ENCODE results near the gene MT1F. TPM values are rescaled to one million over a fixed set of nuclear protein-coding genes. Genes with fewer than 3 reads are reported as not detected.

The MT1F gene
- total and polyA plus RNA-seq, 2 experiments from 2014 or later: not detected

DNA sequence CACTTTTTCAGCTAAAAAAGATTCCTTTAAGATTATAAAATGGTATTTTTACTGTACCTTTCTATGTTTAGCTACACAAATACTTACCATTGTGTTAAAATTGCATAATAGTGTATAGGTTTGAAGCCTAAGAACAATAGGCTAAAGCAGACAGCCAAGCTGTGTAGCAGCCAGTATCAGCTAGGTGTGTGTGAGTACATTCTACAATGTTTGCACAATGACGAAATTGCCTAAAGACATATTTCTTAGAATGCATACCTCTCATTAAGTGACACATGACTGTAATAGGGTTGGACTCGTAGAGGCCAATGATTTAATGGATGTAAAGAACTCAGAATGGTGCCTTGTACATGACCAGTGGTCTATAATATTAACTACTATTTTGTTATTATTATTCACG lies 7.9 kb upstream of the MT1F start:
- no peak for DNase-seq (ENCODE audit: low read depth in 1 of 2, low spot score in 1 of 2)
- H3K36me3 ChIP-seq: no peaks in the 10 kb centered on the region
- H3K27me3 ChIP-seq: peaks cover 95% of the 10 kb centered on the region
- H3K9me3 ChIP-seq (ENCODE audit: low read depth): no peaks in the 10 kb centered on the region
- no peak overlapping the region for H3K27ac ChIP-seq
- no peak overlapping the region for H3K4me3 ChIP-seq
- no peaks in the 10 kb centered on the region for H3K4me1 ChIP-seq (ENCODE audit: low read depth)
- TF ChIP-seq CTCF (IDR thresholded peaks at IDR 0.05; ENCODE audit: low read depth, low read length): no peak

GRCh38 chr16:56651586-56651985 lies 6.2 kb upstream of the MT1F start, which contains the start of gene MT1B:
Gene MT1B, plus strand, starts transcription at chr16:56651886. Its CDS starts 68 bp downstream, at chr16:56651954.
- Histone ChIP-seq H3K4me1 (ENCODE audit: low read depth) (no peaks in the 10 kb centered on the region), H3K36me3 (no peaks in the 10 kb centered on the region), H3K27me3 (peaks cover 95% of the 10 kb centered on the region), H3K9me3 (ENCODE audit: low read depth) (no peaks in the 10 kb centered on the region), H3K4me3 (no peak within 1 kb of the TSS), H3K27ac (no peak within 1 kb of the TSS)
- DNase-seq (ENCODE audit: low read depth in 1 of 2, low spot score in 1 of 2): no peak
- no peak for TF ChIP-seq CTCF (IDR thresholded peaks at IDR 0.05; ENCODE audit: low read depth, low read length)

DNA sequence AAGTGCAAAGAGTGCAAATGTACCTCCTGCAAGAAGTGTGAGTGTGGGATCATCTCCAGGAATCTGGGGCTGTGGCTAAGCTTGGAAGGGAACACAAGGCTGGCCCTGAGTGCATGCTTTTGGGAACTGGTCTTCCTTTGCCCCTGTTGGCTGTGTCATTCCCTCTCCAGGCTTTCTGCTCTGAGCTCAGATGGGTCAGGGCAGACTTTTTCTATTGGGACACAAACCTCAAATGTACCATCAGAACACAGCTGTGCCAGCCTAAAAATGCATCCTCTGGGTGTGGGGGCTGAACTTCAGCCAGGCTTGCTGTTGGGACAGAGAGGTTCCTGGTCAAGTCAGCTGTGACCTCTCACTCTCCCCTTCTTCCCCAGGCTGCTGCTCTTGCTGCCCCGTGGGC lies 5.2 kb upstream of the MT1F start:
- Histone ChIP-seq H3K27me3 (peaks cover 94% of the 10 kb centered on the region), H3K4me3 (no peak overlapping the region), H3K36me3 (no peaks in the 10 kb centered on the region), H3K27ac (no peak overlapping the region), H3K4me1 (ENCODE audit: low read depth) (no peaks in the 10 kb centered on the region), H3K9me3 (ENCODE audit: low read depth) (no peaks in the 10 kb centered on the region)
- TF ChIP-seq CTCF (IDR thresholded peaks at IDR 0.05; ENCODE audit: low read depth, low read length): no peak
- DNase-seq (ENCODE audit: low read depth in 1 of 2, low spot score in 1 of 2): no peak

GRCh38 chr16:56653218-56653617 lies 4.5 kb upstream of the MT1F start:
- Histone ChIP-seq H3K27ac (no peak overlapping the region), H3K9me3 (ENCODE audit: low read depth) (no peaks in the 10 kb centered on the region), H3K36me3 (no peaks in the 10 kb centered on the region), H3K27me3 (peaks cover 94% of the 10 kb centered on the region), H3K4me1 (ENCODE audit: low read depth) (no peaks in the 10 kb centered on the region), H3K4me3 (no peak overlapping the region)
- DNase-seq (ENCODE audit: low read depth in 1 of 2, low spot score in 1 of 2): no peak
- TF ChIP-seq CTCF (IDR thresholded peaks at IDR 0.05; ENCODE audit: low read depth, low read length): no peak

- no peak overlapping the region for H3K27ac ChIP-seq
- no peaks in the 10 kb centered on the region for H3K9me3 ChIP-seq (ENCODE audit: low read depth)
- TF ChIP-seq CTCF (IDR thresholded peaks at IDR 0.05; ENCODE audit: low read depth, low read length): no peak
- no peak overlapping the region for H3K4me3 ChIP-seq
- no peaks in the 10 kb centered on the region for H3K36me3 ChIP-seq
- DNase-seq (ENCODE audit: low read depth in 1 of 2, low spot score in 1 of 2): no peak
- H3K4me1 ChIP-seq (ENCODE audit: low read depth): peaks cover 3% of the 10 kb centered on the region
- H3K27me3 ChIP-seq: peaks cover 94% of the 10 kb centered on the region
These were observed 642 bp downstream of the MT1F start for GRCh38 chr16:56658327-56658875.
